Measurements from ENCODE around the gene RNASE11. TPM values are rescaled to one million over a fixed set of nuclear protein-coding genes. Genes with fewer than 3 reads are reported as not detected.
"Not testable (repeated sequence)": the region's sequence is repeated elsewhere in the genome, so short reads cannot be mapped to it uniquely, and the experiment has no call there.

The RNASE11 gene
- total and polyA plus RNA-seq, 9 of the 15 experiments (the other 6 are each of a cell fraction or from before 2014, with no cell fraction given), result 0.16 to 0.29 (median 0.22) TPM; not detected in 6

- TF ChIP-seq STAT5A (IDR thresholded peaks at IDR 0.05; ENCODE audit: borderline replicate concordance, low read length) (no peak), CBFA2T2 (conservative IDR thresholded peaks at IDR 0.05) (peak; percentile 78), NR4A1 (CRISPR knock-in tag; IDR thresholded peaks at IDR 0.05) (no peak), NR4A1 (tag; IDR thresholded peaks at IDR 0.05) (no peak), HEY1 (CRISPR knock-in tag; IDR thresholded peaks at IDR 0.05; ENCODE audit: borderline replicate concordance) (no peak), CREB1 (IDR thresholded peaks at IDR 0.05) (no peak), CREB1 (CRISPR knock-in tag; IDR thresholded peaks at IDR 0.05) (no peak), SFPQ (IDR thresholded peaks at IDR 0.05; ENCODE audit: low read depth, low read length) (no peak), CBX1 (IDR thresholded peaks at IDR 0.05; ENCODE audit: low read depth) (no peak), DMBX1 (CRISPR knock-in tag; IDR thresholded peaks at IDR 0.05; ENCODE audit: borderline replicate concordance) (no peak), ZNF668 (CRISPR knock-in tag; IDR thresholded peaks at IDR 0.05) (no peak), SOX6 (IDR thresholded peaks at IDR 0.05) (0 out of 2 replicates have a peak, but pooled peaks have one; percentile 21), ZNF184 (CRISPR knock-in tag; IDR thresholded peaks at IDR 0.05) (no peak), POLR2AphosphoS5 (IDR thresholded peaks at IDR 0.05; ENCODE audit: control insufficient read depth, insufficient read depth, low read depth, low read length) (peak; percentile 42; the same call in 1 of the 2 replicates), SMAD4 (CRISPR knock-in tag; conservative IDR thresholded peaks at IDR 0.05) (peak; percentile 71), CTBP1 (IDR thresholded peaks at IDR 0.05; ENCODE audit: borderline replicate concordance) (peak; percentile 79), FOXM1 (IDR thresholded peaks at IDR 0.05; ENCODE audit: low read depth) (peak; percentile 34; the same call in 1 of the 2 replicates), FOXM1 (CRISPR knock-in tag; IDR thresholded peaks at IDR 0.05; ENCODE audit: low read depth) (no peak)
- TF ChIP-seq, protein P1, sequence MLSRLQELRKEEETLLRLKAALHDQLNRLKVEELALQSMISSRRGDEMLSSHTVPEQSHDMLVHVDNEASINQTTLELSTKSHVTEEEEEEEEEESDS (CRISPR knock-in tag; IDR thresholded peaks at IDR 0.05), result no peak
- TF ChIP-seq, protein P2, sequence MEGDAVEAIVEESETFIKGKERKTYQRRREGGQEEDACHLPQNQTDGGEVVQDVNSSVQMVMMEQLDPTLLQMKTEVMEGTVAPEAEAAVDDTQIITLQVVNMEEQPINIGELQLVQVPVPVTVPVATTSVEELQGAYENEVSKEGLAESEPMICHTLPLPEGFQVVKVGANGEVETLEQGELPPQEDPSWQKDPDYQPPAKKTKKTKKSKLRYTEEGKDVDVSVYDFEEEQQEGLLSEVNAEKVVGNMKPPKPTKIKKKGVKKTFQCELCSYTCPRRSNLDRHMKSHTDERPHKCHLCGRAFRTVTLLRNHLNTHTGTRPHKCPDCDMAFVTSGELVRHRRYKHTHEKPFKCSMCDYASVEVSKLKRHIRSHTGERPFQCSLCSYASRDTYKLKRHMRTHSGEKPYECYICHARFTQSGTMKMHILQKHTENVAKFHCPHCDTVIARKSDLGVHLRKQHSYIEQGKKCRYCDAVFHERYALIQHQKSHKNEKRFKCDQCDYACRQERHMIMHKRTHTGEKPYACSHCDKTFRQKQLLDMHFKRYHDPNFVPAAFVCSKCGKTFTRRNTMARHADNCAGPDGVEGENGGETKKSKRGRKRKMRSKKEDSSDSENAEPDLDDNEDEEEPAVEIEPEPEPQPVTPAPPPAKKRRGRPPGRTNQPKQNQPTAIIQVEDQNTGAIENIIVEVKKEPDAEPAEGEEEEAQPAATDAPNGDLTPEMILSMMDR (IDR thresholded peaks at IDR 0.05 in 2 of 3, conservative IDR thresholded peaks at IDR 0.05 in 1 of 3; ENCODE audit: insufficient read depth in 2 of 3, low read depth in 1 of 3, low read length in 3 of 3), result 0 out of 6 replicates have a peak, but pooled peaks of 1 of the 3 experiments have one; percentile 14
Measured at GRCh38 chr14:20568393-20568792, 19.4 kb downstream of the RNASE11 start (continued).

- H3K36me3 ChIP-seq (ENCODE audit: control insufficient read depth, insufficient read depth, low read length); H3K27me3 ChIP-seq (ENCODE audit: control insufficient read depth in 2 of 2, insufficient read depth in 2 of 2, low read length in 2 of 2); H2AFZ ChIP-seq (ENCODE audit: low read depth, low read length); ATAC-seq; DNase-seq (ENCODE audit: extremely low read depth in 1 of 4, low spot score in 3 of 4); H3K4me3 ChIP-seq; BruUV-seq (replicated peaks); H3K4me1 ChIP-seq (replicated peaks in 1 of 2; ENCODE audit: control insufficient read depth in 2 of 2, insufficient read depth in 2 of 2, low read length in 2 of 2); H3K27ac ChIP-seq (ENCODE audit: extremely low read depth, low read depth, low read length); H3K9ac ChIP-seq (ENCODE audit: insufficient read depth in 1 of 2, low read depth in 2 of 2, low read length in 2 of 2); H3K4me2 ChIP-seq (ENCODE audit: insufficient read depth, low read length); H3K9me1 ChIP-seq (ENCODE audit: control insufficient read depth, insufficient read depth, low read length); H3K9me3 ChIP-seq (replicated peaks; ENCODE audit: control insufficient read depth, insufficient read depth, low read depth, low read length); H3K79me2 ChIP-seq (ENCODE audit: control insufficient read depth, insufficient read depth, low read length); CTCF ChIA-PET (ENCODE audit: low intra/inter-chr PET ratio); FAIRE-seq; in situ Hi-C loops (cut with MboI); H4K20me1 ChIP-seq (replicated peaks; ENCODE audit: control insufficient read depth, insufficient read depth, low read length); intact Hi-C loops (cut with micrococcal nuclease): not testable (repeated sequence)
- WGBS (ENCODE audit: insufficient coverage, low coverage, missing lambda C conversion rate), result 67% methylated on average over 1 of the region's 1 CpG
- POLR2A ChIA-PET, result interaction anchor here (0.6 kb wide), 1 partner anchor 10 kb away, joined by 3 read pairs; no protein-coding TSS in a partner anchor
Measured at GRCh38 chr14:20567199-20567598, 20.6 kb downstream of the RNASE11 start.

Data from K562 (cell line).